Kidney epithelial cell (primary cell): ENCODE results near the gene NEUROG3. TPM values are rescaled to one million over a fixed set of nuclear protein-coding genes. Genes with fewer than 3 reads are reported as not detected.

Experiments used
- DNase-seq: peaks from one replicate; pipeline ENCODE4 v3.0.0-alpha.2; 2010; ENCODE audit warnings: low read depth
- H3K27me3 ChIP-seq: 2 replicates; pipeline ENCODE4 v1.6.0; 2011; ENCODE audit warnings: low read length; ENCODE audit not compliant: control insufficient read depth, insufficient read depth
- H3K36me3 ChIP-seq: 2 replicates; pipeline ENCODE4 v1.5.1; 2011; ENCODE audit warnings: low read length; ENCODE audit not compliant: control insufficient read depth, insufficient read depth
- H3K4me3 ChIP-seq: 2 replicates; pipeline ENCODE4 v1.5.1; 2011; ENCODE audit warnings: low read depth, mild to moderate bottlenecking, control low read depth, low read length
- total RNA-seq: library from RNA; depleted of rRNA; stranded (reverse); fragments of >200 nt; gene quantifications from 2 replicates; pipeline ENCODE4 v1.2.3, GENCODE V29; 2015
- TF ChIP-seq, protein P1 (sequence below): IDR thresholded peaks from 2 replicates; pipeline ENCODE4 v1.5.1; 2011; ENCODE audit warnings: mild to moderate bottlenecking, moderate library complexity, low read length, control low read depth, inconsistent platforms; ENCODE audit not compliant: insufficient read depth, poor library complexity, severe bottlenecking

Gene NEUROG3
- total RNA-seq, 1 donor from 2014 or later, result not detected

GRCh38 chr10:69583106-69583505 is 9.9 kb upstream of the NEUROG3 start:
- peaks cover 27% of the 10 kb centered on the region for H3K27me3 ChIP-seq
- TF ChIP-seq, protein P1, sequence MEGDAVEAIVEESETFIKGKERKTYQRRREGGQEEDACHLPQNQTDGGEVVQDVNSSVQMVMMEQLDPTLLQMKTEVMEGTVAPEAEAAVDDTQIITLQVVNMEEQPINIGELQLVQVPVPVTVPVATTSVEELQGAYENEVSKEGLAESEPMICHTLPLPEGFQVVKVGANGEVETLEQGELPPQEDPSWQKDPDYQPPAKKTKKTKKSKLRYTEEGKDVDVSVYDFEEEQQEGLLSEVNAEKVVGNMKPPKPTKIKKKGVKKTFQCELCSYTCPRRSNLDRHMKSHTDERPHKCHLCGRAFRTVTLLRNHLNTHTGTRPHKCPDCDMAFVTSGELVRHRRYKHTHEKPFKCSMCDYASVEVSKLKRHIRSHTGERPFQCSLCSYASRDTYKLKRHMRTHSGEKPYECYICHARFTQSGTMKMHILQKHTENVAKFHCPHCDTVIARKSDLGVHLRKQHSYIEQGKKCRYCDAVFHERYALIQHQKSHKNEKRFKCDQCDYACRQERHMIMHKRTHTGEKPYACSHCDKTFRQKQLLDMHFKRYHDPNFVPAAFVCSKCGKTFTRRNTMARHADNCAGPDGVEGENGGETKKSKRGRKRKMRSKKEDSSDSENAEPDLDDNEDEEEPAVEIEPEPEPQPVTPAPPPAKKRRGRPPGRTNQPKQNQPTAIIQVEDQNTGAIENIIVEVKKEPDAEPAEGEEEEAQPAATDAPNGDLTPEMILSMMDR, result no peak
- no peak overlapping the region for H3K4me3 ChIP-seq
- DNase-seq, result no peak
- H3K36me3 ChIP-seq, result no peaks in the 10 kb centered on the region

- TF ChIP-seq, protein P1, result no peak
- no peak overlapping the region for H3K4me3 ChIP-seq
- DNase-seq, result no peak
- H3K27me3 ChIP-seq, result peaks cover 49% of the 10 kb centered on the region
- H3K36me3 ChIP-seq, result no peaks in the 10 kb centered on the region
Measured at GRCh38 chr10:69580435-69580834, 7.2 kb upstream of the NEUROG3 start.

DNA sequence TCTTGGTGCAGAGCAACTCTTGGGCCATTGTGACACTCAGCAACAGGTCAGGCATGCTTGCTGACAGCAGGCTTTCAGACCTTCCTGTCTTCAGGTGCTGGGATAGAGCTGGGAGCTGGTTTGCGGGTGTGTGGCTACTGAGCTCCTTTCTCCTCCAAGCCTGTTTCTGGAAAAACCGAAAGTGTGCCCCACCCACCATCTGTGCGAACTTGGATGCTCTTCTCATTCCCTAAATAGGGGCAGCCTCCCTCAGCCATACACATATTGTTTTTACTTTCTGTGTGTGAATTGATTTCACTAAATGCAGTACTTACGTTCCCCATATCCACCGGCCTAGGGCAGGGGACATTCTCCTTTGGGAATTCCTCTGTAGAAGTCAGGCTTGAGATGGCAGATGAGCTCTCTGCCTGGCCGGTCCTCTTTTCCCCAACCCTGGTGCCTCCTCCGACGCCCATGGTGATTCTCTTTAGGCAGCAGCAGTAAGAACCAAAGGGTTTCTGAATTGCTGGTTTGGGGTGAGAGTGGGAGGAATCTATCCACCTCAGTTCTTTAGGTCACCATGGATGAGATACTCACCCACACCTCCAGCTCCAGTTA is 6.3 kb upstream of the NEUROG3 start:
- Histone ChIP-seq H3K36me3 (no peaks in the 10 kb centered on the region), H3K27me3 (peaks cover 58% of the 10 kb centered on the region), H3K4me3 (no peak overlapping the region)
- no peak for DNase-seq
- TF ChIP-seq, protein P1, result no peak

- Histone ChIP-seq H3K4me3 (no peak overlapping the region), H3K36me3 (no peaks in the 10 kb centered on the region), H3K27me3 (peaks cover 68% of the 10 kb centered on the region)
- no peak for DNase-seq
- TF ChIP-seq, protein P1, result no peak
Measured at GRCh38 chr10:69578508-69578991, 5.3 kb upstream of the NEUROG3 start.

- TF ChIP-seq, protein P1, result no peak
- Histone ChIP-seq H3K27me3 (peaks cover 78% of the 10 kb centered on the region), H3K4me3 (no peak overlapping the region), H3K36me3 (no peaks in the 10 kb centered on the region)
- DNase-seq, result no peak
Measured at GRCh38 chr10:69577268-69578232, 4.3 kb upstream of the NEUROG3 start.
